SK-N-SH treated with all-trans-retinoic acid at 6 μM for 48 hours (cell line): ENCODE measurements around the gene PIK3CA.

ENCODE experiments used
- ISL1 ChIP-seq: fragments of 250-450 bp; sonication (Bioruptor Pico); IDR thresholded peaks from 2 replicates; pipeline ENCODE4 v2.1.2; 2022; ENCODE audit warnings: mild to moderate bottlenecking, moderate library complexity
- TCF4 ChIP-seq: fragments of 250-450 bp; sonication (Bioruptor Pico); IDR thresholded peaks from 2 replicates; pipeline ENCODE4 v1.8.0; 2021; ENCODE audit warnings: mild to moderate bottlenecking, moderate library complexity, borderline replicate concordance
- ZFP3 ChIP-seq: fragments of 250-450 bp; sonication (Bioruptor Pico); IDR thresholded peaks from 2 replicates; pipeline ENCODE4 v1.5.0; 2020; ENCODE audit warnings: mild to moderate bottlenecking, moderate library complexity
- ZNF565 ChIP-seq: fragments of 450-650 bp; formaldehyde crosslinking; conservative IDR thresholded peaks from 2 replicates; pipeline ENCODE4 v1.5.0; 2020; ENCODE audit warnings: low read depth, mild to moderate bottlenecking, moderate library complexity
- TF ChIP-seq, protein P1 (sequence below): fragments of 250-450 bp; sonication (Bioruptor Pico); IDR thresholded peaks from 2 replicates; pipeline ENCODE4 v1.5.0; 2020; ENCODE audit warnings: mild to moderate bottlenecking, moderate library complexity

DNA sequence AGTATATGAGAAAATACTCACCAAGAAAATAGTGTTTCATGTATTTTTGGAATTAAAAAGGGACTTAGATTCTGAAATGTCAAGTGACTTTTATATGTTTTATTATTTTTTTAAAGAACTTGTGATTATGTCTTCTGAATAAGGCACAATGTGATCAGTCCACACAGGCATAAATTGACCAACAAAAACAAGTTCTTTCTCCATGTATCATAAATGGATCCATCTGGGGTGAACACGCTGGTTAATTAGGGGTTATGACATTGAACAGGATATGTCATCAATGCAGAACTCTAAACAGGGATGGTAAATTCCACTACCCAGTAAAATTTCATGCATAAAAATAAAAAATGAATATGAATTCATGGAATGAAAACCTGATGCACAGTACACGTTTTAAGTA is 31.3 kb upstream of the PIK3CA start:
- TF ChIP-seq, protein P1, sequence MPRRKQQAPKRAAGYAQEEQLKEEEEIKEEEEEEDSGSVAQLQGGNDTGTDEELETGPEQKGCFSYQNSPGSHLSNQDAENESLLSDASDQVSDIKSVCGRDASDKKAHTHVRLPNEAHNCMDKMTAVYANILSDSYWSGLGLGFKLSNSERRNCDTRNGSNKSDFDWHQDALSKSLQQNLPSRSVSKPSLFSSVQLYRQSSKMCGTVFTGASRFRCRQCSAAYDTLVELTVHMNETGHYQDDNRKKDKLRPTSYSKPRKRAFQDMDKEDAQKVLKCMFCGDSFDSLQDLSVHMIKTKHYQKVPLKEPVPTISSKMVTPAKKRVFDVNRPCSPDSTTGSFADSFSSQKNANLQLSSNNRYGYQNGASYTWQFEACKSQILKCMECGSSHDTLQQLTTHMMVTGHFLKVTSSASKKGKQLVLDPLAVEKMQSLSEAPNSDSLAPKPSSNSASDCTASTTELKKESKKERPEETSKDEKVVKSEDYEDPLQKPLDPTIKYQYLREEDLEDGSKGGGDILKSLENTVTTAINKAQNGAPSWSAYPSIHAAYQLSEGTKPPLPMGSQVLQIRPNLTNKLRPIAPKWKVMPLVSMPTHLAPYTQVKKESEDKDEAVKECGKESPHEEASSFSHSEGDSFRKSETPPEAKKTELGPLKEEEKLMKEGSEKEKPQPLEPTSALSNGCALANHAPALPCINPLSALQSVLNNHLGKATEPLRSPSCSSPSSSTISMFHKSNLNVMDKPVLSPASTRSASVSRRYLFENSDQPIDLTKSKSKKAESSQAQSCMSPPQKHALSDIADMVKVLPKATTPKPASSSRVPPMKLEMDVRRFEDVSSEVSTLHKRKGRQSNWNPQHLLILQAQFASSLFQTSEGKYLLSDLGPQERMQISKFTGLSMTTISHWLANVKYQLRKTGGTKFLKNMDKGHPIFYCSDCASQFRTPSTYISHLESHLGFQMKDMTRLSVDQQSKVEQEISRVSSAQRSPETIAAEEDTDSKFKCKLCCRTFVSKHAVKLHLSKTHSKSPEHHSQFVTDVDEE (CRISPR knock-in tag): no peak
- no peak for TF ChIP-seq TCF4 (CRISPR knock-in tag)
- TF ChIP-seq ISL1 (CRISPR knock-in tag): no peak
- TF ChIP-seq ZNF565 (CRISPR knock-in tag): no peak
- no peak for TF ChIP-seq ZFP3 (CRISPR knock-in tag)
